K562 (cell line): ENCODE results near the gene LTA. TPM values are rescaled to one million over a fixed set of nuclear protein-coding genes. Genes with fewer than 3 reads are reported as not detected.
A peak's percentile ranks its signal among the peaks of the same experiment; 100 is the strongest.

Source experiments
- BCL6 ChIP-seq: fragments of 250-450 bp; sonication (Bioruptor Pico); IDR thresholded peaks from 2 replicates; pipeline ENCODE4 v1.4.0; 2020
- BRD9 ChIP-seq: fragments of 450-650 bp; IDR thresholded peaks from 2 replicates; pipeline ENCODE4 v1.6.1; 2018; ENCODE audit warnings: low read depth; ENCODE audit not compliant: partially characterized antibody
- CBFA2T3 ChIP-seq: fragments of 450-650 bp; IDR thresholded peaks from 2 replicates; pipeline ENCODE4 v1.6.1; 2017
- COPS2 ChIP-seq: fragments of 450-650 bp; conservative IDR thresholded peaks from 2 replicates; pipeline ENCODE4 v1.6.1; 2016; ENCODE audit warnings: mild to moderate bottlenecking, moderate library complexity
- FOXJ3 ChIP-seq: sonication (generic); formaldehyde crosslinking; IDR thresholded peaks from 2 replicates; pipeline ENCODE4 v1.4.0; 2020; ENCODE audit warnings: mild to moderate bottlenecking, missing genetic modification reagents
- FUS ChIP-seq: fragments of 200-400 bp; formaldehyde crosslinking; optimal IDR thresholded peaks from 2 replicates; pipeline ENCODE3; 2017; ENCODE audit warnings: low read depth, low read length
- KAT8 ChIP-seq: fragments of 450-650 bp; IDR thresholded peaks from 2 replicates; pipeline ENCODE4 v1.6.1; 2016; ENCODE audit warnings: low read depth, mild to moderate bottlenecking
- KLF16 ChIP-seq: IDR thresholded peaks from 2 replicates; pipeline ENCODE4 v1.6.1; 2016; ENCODE audit warnings: antibody characterized with exemption
- MCM2 ChIP-seq: fragments of 450-650 bp; IDR thresholded peaks from 2 replicates; pipeline ENCODE4 v1.6.1; 2017; ENCODE audit warnings: low read depth, mild to moderate bottlenecking
- MYC ChIP-seq, 2 experiments: fragments of 250-450 bp in 1 of 2; sonication (Bioruptor Pico) in 1 of 2; IDR thresholded peaks; 2 replicates each; pipeline versions ENCODE4 v1.5.1 to v1.6.1; 2012 to 2021; ENCODE audit warnings: low read depth in 2 of 2, borderline replicate concordance in 1 of 2, improper control_type of control experiment in 1 of 2, low read length in 1 of 2, mild to moderate bottlenecking in 1 of 2, moderate library complexity in 1 of 2
- STAT5A ChIP-seq: IDR thresholded peaks from 2 replicates; pipeline ENCODE4 v1.6.1; 2012; ENCODE audit warnings: low read length, inconsistent platforms, borderline replicate concordance
- TGIF2 ChIP-seq: sonication (generic); formaldehyde crosslinking; IDR thresholded peaks from 2 replicates; pipeline ENCODE4 v1.8.1; 2022; ENCODE audit warnings: mild to moderate bottlenecking, missing genetic modification reagents, moderate library complexity
- XRCC5 ChIP-seq: fragments of 200-400 bp; formaldehyde crosslinking; IDR thresholded peaks from 2 replicates; pipeline ENCODE4 v1.6.1; 2017; ENCODE audit warnings: low read depth, mild to moderate bottlenecking, low read length
- ZFP36 ChIP-seq: fragments of 150-350 bp; IDR thresholded peaks from 2 replicates; pipeline ENCODE4 v1.6.1; 2018; ENCODE audit warnings: low read length, low read depth; ENCODE audit not compliant: partially characterized antibody
- ZNF124 ChIP-seq: sonication (generic); formaldehyde crosslinking; IDR thresholded peaks from 2 replicates; pipeline ENCODE4 v1.8.1; 2022; ENCODE audit warnings: missing genetic modification reagents
- ZNF444 ChIP-seq: fragments of 250-450 bp; sonication (Bioruptor Pico); IDR thresholded peaks from 2 replicates; pipeline ENCODE4 v1.4.0; 2020; ENCODE audit warnings: mild to moderate bottlenecking, moderate library complexity
- ZNF589 ChIP-seq: fragments of 200-800 bp; sonication (Bioruptor generic); IDR thresholded peaks from 2 replicates; pipeline ENCODE4 v1.6.1; 2016; ENCODE audit warnings: low read depth, missing genetic modification characterization, missing compliant biosample characterization
- ZNF644 ChIP-seq: fragments of 200-800 bp; sonication (Bioruptor generic); IDR thresholded peaks from 2 replicates; pipeline ENCODE4 v1.6.1; 2016; ENCODE audit warnings: low read depth, missing genetic modification characterization, missing compliant biosample characterization
- polyA plus RNA-seq, 8 experiments: library from polyadenylated mRNA; depleted of rRNA in 4 of 8; stranded (reverse) in 5 of 8; unstranded in 3 of 8; fragments of >200 nt; fragmentation: Nextera tagmentation in 2 of 8; fragmentation: Illumina TruSeq in 1 of 8; extraction: Ambion mirVana in 2 of 8; extraction: Trizol in 1 of 8; gene quantifications; 2 replicates each; pipeline versions ENCODE4 v1.2.1 to v1.2.3, GENCODE V29; 2011 to 2014; ENCODE audit warnings: inconsistent platforms in 1 of 8, missing spikeins in 1 of 8
- total RNA-seq, 7 experiments: library from RNA; depleted of rRNA in 6 of 7; stranded (reverse); fragments of >200 nt in 6 of 7; fragmentation: Illumina TruSeq in 2 of 7; extraction: Trizol in 2 of 7; gene quantifications; 2 replicates each; pipeline versions ENCODE4 v1.2.1 to v1.2.3, GENCODE V29; 2011 to 2021; ENCODE audit warnings: low replicate concordance in 1 of 7
- TF ChIP-seq, protein P1 (sequence below), 2 experiments: fragments of 200-800 bp in 1 of 2; sonication (Bioruptor generic) in 1 of 2; sonication (generic) in 1 of 2; formaldehyde crosslinking in 1 of 2; IDR thresholded peaks in 1 of 2; conservative IDR thresholded peaks in 1 of 2; 2 replicates each; pipeline versions ENCODE4 v1.5.0 to v1.6.1; 2016 to 2020; ENCODE audit warnings: missing compliant biosample characterization in 1 of 2, missing genetic modification characterization in 1 of 2, missing genetic modification reagents in 1 of 2
- TF ChIP-seq, protein P2 (sequence below): fragments of 250-450 bp; sonication (Bioruptor Pico); IDR thresholded peaks from 2 replicates; pipeline ENCODE4 v1.9.0; 2021; ENCODE audit warnings: mild to moderate bottlenecking, inconsistent platforms
- TF ChIP-seq, protein P3 (sequence below): fragments of 250-450 bp; sonication (Bioruptor Pico); IDR thresholded peaks from 2 replicates; pipeline ENCODE4 v1.8.0; 2022; ENCODE audit warnings: inconsistent platforms, mild to moderate bottlenecking, moderate library complexity, borderline replicate concordance
- TF ChIP-seq, protein P4 (sequence below): fragments of 450-650 bp; IDR thresholded peaks from 2 replicates; pipeline ENCODE4 v1.6.1; 2016; ENCODE audit warnings: low read depth, mild to moderate bottlenecking, moderate library complexity

LTA gene
- total and polyA plus RNA-seq, 9 of the 15 experiments (the other 6 are each of a cell fraction or from before 2014, with no cell fraction given): 0.80 TPM; not detected in 8

DNA sequence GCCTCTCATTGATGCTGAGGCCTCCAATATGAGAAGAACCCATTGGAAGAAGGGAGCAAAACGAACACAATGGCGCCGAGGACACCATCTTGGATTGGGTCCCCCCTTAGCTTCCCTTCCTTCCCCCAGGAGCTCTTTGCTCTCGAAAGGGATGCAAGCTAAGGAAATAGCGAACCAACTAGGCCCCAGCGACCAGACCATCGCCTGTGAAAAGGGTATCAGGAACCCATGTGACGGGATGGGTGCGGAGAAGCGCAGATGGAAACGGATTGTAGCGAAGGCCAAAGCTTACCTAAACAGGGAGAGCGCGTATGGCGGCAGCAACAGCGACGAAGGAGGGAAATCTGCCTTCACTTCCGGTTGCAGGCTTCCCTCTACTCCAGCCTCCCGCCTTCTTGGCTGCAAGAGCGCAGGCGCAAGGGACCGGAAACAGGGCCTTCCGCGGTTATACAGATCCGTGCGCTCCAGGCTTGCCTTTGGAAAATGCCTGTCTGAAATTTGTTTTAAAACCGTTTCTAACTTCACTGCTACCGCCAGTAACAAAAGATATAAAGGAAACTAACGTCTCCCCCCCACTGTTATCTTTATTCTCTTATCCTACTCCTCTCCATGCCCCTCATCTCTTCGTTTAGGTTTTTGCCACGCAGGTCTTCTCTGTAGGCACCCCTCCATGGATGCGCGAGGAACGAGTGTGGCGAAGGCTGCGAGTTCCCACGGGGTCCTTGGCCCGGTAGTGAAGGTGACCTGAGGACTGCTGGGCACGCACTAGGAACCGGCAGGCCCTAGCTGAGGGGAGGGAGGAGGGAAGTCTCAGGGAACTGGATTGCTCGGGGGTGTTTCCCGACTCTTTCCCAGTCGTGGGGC is 30.2 kb upstream of the LTA start, which contains the start of gene DDX39B (continued):
- TF ChIP-seq, protein P1, sequence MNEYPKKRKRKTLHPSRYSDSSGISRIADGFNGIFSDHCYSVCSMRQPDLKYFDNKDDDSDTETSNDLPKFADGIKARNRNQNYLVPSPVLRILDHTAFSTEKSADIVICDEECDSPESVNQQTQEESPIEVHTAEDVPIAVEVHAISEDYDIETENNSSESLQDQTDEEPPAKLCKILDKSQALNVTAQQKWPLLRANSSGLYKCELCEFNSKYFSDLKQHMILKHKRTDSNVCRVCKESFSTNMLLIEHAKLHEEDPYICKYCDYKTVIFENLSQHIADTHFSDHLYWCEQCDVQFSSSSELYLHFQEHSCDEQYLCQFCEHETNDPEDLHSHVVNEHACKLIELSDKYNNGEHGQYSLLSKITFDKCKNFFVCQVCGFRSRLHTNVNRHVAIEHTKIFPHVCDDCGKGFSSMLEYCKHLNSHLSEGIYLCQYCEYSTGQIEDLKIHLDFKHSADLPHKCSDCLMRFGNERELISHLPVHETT (CRISPR knock-in tag; conservative IDR thresholded peaks at IDR 0.05 in 1 of 2, IDR thresholded peaks at IDR 0.05 in 1 of 2): peak in 1 of 2 experiments; percentile 90; a peak in 2 of 4 replicates
- TF ChIP-seq XRCC5: peak; percentile 61
- TF ChIP-seq COPS2: no peak
- TF ChIP-seq, protein P2, sequence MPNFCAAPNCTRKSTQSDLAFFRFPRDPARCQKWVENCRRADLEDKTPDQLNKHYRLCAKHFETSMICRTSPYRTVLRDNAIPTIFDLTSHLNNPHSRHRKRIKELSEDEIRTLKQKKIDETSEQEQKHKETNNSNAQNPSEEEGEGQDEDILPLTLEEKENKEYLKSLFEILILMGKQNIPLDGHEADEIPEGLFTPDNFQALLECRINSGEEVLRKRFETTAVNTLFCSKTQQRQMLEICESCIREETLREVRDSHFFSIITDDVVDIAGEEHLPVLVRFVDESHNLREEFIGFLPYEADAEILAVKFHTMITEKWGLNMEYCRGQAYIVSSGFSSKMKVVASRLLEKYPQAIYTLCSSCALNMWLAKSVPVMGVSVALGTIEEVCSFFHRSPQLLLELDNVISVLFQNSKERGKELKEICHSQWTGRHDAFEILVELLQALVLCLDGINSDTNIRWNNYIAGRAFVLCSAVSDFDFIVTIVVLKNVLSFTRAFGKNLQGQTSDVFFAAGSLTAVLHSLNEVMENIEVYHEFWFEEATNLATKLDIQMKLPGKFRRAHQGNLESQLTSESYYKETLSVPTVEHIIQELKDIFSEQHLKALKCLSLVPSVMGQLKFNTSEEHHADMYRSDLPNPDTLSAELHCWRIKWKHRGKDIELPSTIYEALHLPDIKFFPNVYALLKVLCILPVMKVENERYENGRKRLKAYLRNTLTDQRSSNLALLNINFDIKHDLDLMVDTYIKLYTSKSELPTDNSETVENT (CRISPR knock-in tag): 0 out of 2 replicates have a peak, but pooled peaks have one; percentile 37
- no peak for TF ChIP-seq FOXJ3 (CRISPR knock-in tag)
- TF ChIP-seq ZNF644 (tag): 0 out of 2 replicates have a peak, but pooled peaks have one; percentile 44
- TF ChIP-seq, protein P3, sequence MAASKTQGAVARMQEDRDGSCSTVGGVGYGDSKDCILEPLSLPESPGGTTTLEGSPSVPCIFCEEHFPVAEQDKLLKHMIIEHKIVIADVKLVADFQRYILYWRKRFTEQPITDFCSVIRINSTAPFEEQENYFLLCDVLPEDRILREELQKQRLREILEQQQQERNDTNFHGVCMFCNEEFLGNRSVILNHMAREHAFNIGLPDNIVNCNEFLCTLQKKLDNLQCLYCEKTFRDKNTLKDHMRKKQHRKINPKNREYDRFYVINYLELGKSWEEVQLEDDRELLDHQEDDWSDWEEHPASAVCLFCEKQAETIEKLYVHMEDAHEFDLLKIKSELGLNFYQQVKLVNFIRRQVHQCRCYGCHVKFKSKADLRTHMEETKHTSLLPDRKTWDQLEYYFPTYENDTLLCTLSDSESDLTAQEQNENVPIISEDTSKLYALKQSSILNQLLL (CRISPR knock-in tag): no peak
- TF ChIP-seq KAT8: peak; percentile 30
- TF ChIP-seq MYC (IDR thresholded peaks at IDR 0.05; ENCODE audit: low read depth, low read length): peak; percentile 98
- 0 out of 2 replicates have a peak, but pooled peaks have one; percentile 40 for TF ChIP-seq MYC (CRISPR knock-in tag; IDR thresholded peaks at IDR 0.05; ENCODE audit: borderline replicate concordance, low read depth)
- no peak for TF ChIP-seq ZNF124 (CRISPR knock-in tag)
- no peak; the same call in 1 of the 2 replicates for TF ChIP-seq ZNF444 (CRISPR knock-in tag)
- TF ChIP-seq FUS: no peak
- no peak; the same call in 1 of the 2 replicates for TF ChIP-seq TGIF2
- peak; percentile 100 for TF ChIP-seq BRD9
- TF ChIP-seq BCL6 (CRISPR knock-in tag): peak; percentile 62; the same call in 1 of the 2 replicates
- TF ChIP-seq, protein P4, sequence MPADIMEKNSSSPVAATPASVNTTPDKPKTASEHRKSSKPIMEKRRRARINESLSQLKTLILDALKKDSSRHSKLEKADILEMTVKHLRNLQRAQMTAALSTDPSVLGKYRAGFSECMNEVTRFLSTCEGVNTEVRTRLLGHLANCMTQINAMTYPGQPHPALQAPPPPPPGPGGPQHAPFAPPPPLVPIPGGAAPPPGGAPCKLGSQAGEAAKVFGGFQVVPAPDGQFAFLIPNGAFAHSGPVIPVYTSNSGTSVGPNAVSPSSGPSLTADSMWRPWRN: no peak; the same call in 1 of the 2 replicates
- peak; percentile 86 for TF ChIP-seq ZNF589 (CRISPR knock-in tag)
- no peak for TF ChIP-seq KLF16
- TF ChIP-seq STAT5A: 0 out of 2 replicates have a peak, but pooled peaks have one; percentile 11
- TF ChIP-seq ZFP36: no peak
- no peak for TF ChIP-seq MCM2
- no peak for TF ChIP-seq CBFA2T3
